GM21381 (cell line): ENCODE data around the gene YAP1.

ENCODE experiments used
- ATAC-seq: cut with Tn5 transposase; IDR thresholded peaks from one replicate; pipeline ENCODE4 v1.9.1; 2021; ENCODE audit warnings: mild to moderate bottlenecking, moderate library complexity; ENCODE audit not compliant: unreplicated experiment

YAP1 gene

GRCh38 chr11:102116453-102117205 is 6.4 kb downstream of the YAP1 start:
- ATAC-seq, result no peak

- no peak for ATAC-seq
Observed at GRCh38 chr11:102117472-102118113, 7.3 kb downstream of the YAP1 start.

- no peak for ATAC-seq
Observed at GRCh38 chr11:102118937-102119336, 8.7 kb downstream of the YAP1 start.

GRCh38 chr11:102119997-102120396 is 9.8 kb downstream of the YAP1 start:
- ATAC-seq, result no peak

GRCh38 chr11:102120437-102120973 is 10.3 kb downstream of the YAP1 start:
- ATAC-seq, result no peak

GRCh38 chr11:102121329-102121728 is 11.1 kb downstream of the YAP1 start:
- ATAC-seq, result no peak

- ATAC-seq, result no peak
Observed at GRCh38 chr11:102134597-102134996, 24.4 kb downstream of the YAP1 start.

- no peak for ATAC-seq
Observed at GRCh38 chr11:102135256-102135655, 25.0 kb downstream of the YAP1 start.

GRCh38 chr11:102138223-102138622 is 28.0 kb downstream of the YAP1 start:
- ATAC-seq, result no peak

- ATAC-seq, result no peak
Observed at GRCh38 chr11:102138670-102139069, 28.4 kb downstream of the YAP1 start.

- no peak for ATAC-seq
Observed at GRCh38 chr11:102139081-102139498, 28.8 kb downstream of the YAP1 start.

GRCh38 chr11:102142333-102142732 is 32.1 kb downstream of the YAP1 start:
- no peak for ATAC-seq

- no peak for ATAC-seq
Observed at GRCh38 chr11:102143867-102144266, 33.6 kb downstream of the YAP1 start.

- ATAC-seq, result no peak
Observed at GRCh38 chr11:102144357-102145355, 34.4 kb downstream of the YAP1 start.

- no peak for ATAC-seq
Observed at GRCh38 chr11:102147015-102147414, 36.8 kb downstream of the YAP1 start.

GRCh38 chr11:102147632-102148031 is 37.4 kb downstream of the YAP1 start:
- ATAC-seq, result no peak

GRCh38 chr11:102148059-102148458 is 37.8 kb downstream of the YAP1 start:
- no peak for ATAC-seq

GRCh38 chr11:102151784-102152525 is 41.7 kb downstream of the YAP1 start:
- no peak for ATAC-seq

- ATAC-seq, result no peak
Observed at GRCh38 chr11:102153082-102153481, 42.8 kb downstream of the YAP1 start.

- no peak for ATAC-seq
Observed at GRCh38 chr11:102154806-102155205, 44.6 kb downstream of the YAP1 start.
